HepG2 (cell line): ENCODE measurements around the gene VEGFB. TPM values are rescaled to one million over a fixed set of nuclear protein-coding genes. Genes with fewer than 3 reads are reported as not detected.

Experiments
- ADNP ChIP-seq: sonication (generic); formaldehyde crosslinking; IDR thresholded peaks from 2 replicates; pipeline ENCODE4 v1.4.0; 2020; ENCODE audit warnings: missing genetic modification reagents
- CENPT ChIP-seq: sonication (generic); formaldehyde crosslinking; IDR thresholded peaks from 2 replicates; pipeline ENCODE4 v1.8.0; 2022; ENCODE audit warnings: low read depth, mild to moderate bottlenecking, moderate library complexity, missing genetic modification reagents
- ETV5 ChIP-seq: IDR thresholded peaks from 2 replicates; pipeline ENCODE4 v1.6.1; 2018; ENCODE audit warnings: missing biosample characterization, missing genetic modification reagents, inconsistent platforms, borderline replicate concordance
- FLYWCH1 ChIP-seq: sonication (generic); formaldehyde crosslinking; IDR thresholded peaks from 2 replicates; pipeline ENCODE4 v1.8.1; 2023; ENCODE audit warnings: mild to moderate bottlenecking, missing genetic modification reagents
- GPN1 ChIP-seq: sonication (generic); formaldehyde crosslinking; IDR thresholded peaks from 2 replicates; pipeline ENCODE4 v1.5.1; 2020; ENCODE audit warnings: missing genetic modification reagents, borderline replicate concordance
- HNRNPUL1 ChIP-seq: fragments of 200-400 bp; formaldehyde crosslinking; IDR thresholded peaks from 2 replicates; pipeline ENCODE4 v1.6.1; 2017; ENCODE audit warnings: low read depth, mild to moderate bottlenecking, low read length, moderate library complexity
- HOMEZ ChIP-seq: IDR thresholded peaks from 2 replicates; pipeline ENCODE4 v1.6.1; 2016; ENCODE audit warnings: low read depth
- KLF15 ChIP-seq: sonication (generic); formaldehyde crosslinking; IDR thresholded peaks from 2 replicates; pipeline ENCODE4 v1.8.1; 2023; ENCODE audit warnings: borderline replicate concordance, mild to moderate bottlenecking, inconsistent platforms, missing genetic modification reagents, mixed read lengths
- MAZ ChIP-seq, 2 experiments: sonication (generic) in 1 of 2; formaldehyde crosslinking in 1 of 2; IDR thresholded peaks; 2 replicates each; pipeline versions ENCODE4 v1.5.0 to v1.6.1; 2012 to 2020; ENCODE audit warnings: low read depth in 2 of 2, mild to moderate bottlenecking in 2 of 2, borderline replicate concordance in 1 of 2, improper control_type of control experiment in 1 of 2, low read length in 1 of 2, missing genetic modification reagents in 1 of 2, moderate library complexity in 1 of 2
- MIXL1 ChIP-seq: IDR thresholded peaks from 2 replicates; pipeline ENCODE4 v1.6.1; 2016
- MTERF4 ChIP-seq: sonication (generic); formaldehyde crosslinking; IDR thresholded peaks from 2 replicates; pipeline ENCODE4 v1.8.0; 2023; ENCODE audit warnings: mild to moderate bottlenecking, missing genetic modification reagents
- NFYB ChIP-seq: sonication (generic); formaldehyde crosslinking; IDR thresholded peaks from 2 replicates; pipeline ENCODE4 v1.4.0; 2020; ENCODE audit warnings: missing genetic modification reagents
- RARG ChIP-seq: sonication (generic); formaldehyde crosslinking; IDR thresholded peaks from 2 replicates; pipeline ENCODE4 v1.4.0; 2020; ENCODE audit warnings: low read depth, mild to moderate bottlenecking, missing genetic modification reagents
- SNRNP70 ChIP-seq: fragments of 200-400 bp; formaldehyde crosslinking; IDR thresholded peaks from 2 replicates; pipeline ENCODE4 v1.6.1; 2017; ENCODE audit warnings: mild to moderate bottlenecking, low read depth, low read length, moderate library complexity
- TOE1 ChIP-seq: sonication (generic); formaldehyde crosslinking; IDR thresholded peaks from 2 replicates; pipeline ENCODE4 v1.4.0; 2020; ENCODE audit warnings: mild to moderate bottlenecking, missing genetic modification reagents
- ZBTB2 ChIP-seq: sonication (generic); formaldehyde crosslinking; IDR thresholded peaks from 2 replicates; pipeline ENCODE4 v1.8.0; 2022; ENCODE audit warnings: low read depth, missing genetic modification reagents
- ZGPAT ChIP-seq: IDR thresholded peaks from 2 replicates; pipeline ENCODE4 v1.6.1; 2016; ENCODE audit warnings: mild to moderate bottlenecking
- ZKSCAN1 ChIP-seq: fragments of 150-350 bp; IDR thresholded peaks from 2 replicates; pipeline ENCODE4 v1.6.1; 2014; ENCODE audit warnings: low read length
- ZNF264 ChIP-seq: sonication (generic); formaldehyde crosslinking; IDR thresholded peaks from 2 replicates; pipeline ENCODE4 v1.4.0; 2020; ENCODE audit warnings: missing genetic modification reagents
- ZNF724P ChIP-seq: sonication (generic); formaldehyde crosslinking; IDR thresholded peaks from 2 replicates; pipeline ENCODE4 v1.8.0; 2022; ENCODE audit warnings: missing genetic modification reagents, borderline replicate concordance
- polyA plus RNA-seq, 8 experiments: library from polyadenylated mRNA; depleted of rRNA in 3 of 8; stranded (reverse) in 7 of 8; unstranded in 1 of 8; fragments of >200 nt; fragmentation: Illumina TruSeq in 4 of 8; extraction: Trizol in 4 of 8; gene quantifications; 2 replicates each; pipeline versions ENCODE4 v1.2.1 to v1.2.3, GENCODE V29; 2011 to 2016; ENCODE audit warnings: low read depth in 4 of 8, missing spikeins in 1 of 8, mixed read lengths in 1 of 8; ENCODE audit not compliant: insufficient read depth in 1 of 8
- total RNA-seq, 5 experiments: library from RNA; depleted of rRNA; stranded (reverse); fragments of >200 nt; fragmentation: Illumina TruSeq; extraction: Trizol; gene quantifications; 2 replicates each; pipeline ENCODE4 v1.2.3, GENCODE V29; 2016; ENCODE audit warnings: low read depth in 1 of 5

Gene VEGFB
- total and polyA plus RNA-seq, 2 of the 13 experiments (the other 11 are each of a cell fraction or from before 2014, with no cell fraction given): 9.0 to 11.3 TPM

GRCh38 chr11:64240435-64241240 lies 6.3 kb downstream of the VEGFB start, which contains the start of gene FKBP2 (continued):
- TF ChIP-seq CENPT (CRISPR knock-in tag) (no peak), ZBTB2 (CRISPR knock-in tag) (peak; percentile 88), RARG (no peak; the same call in 1 of the 2 replicates), HOMEZ (CRISPR knock-in tag) (no peak), ZNF264 (CRISPR knock-in tag) (peak; percentile 77; the same call in 1 of the 2 replicates), SNRNP70 (no peak), MTERF4 (CRISPR knock-in tag) (no peak), ETV5 (CRISPR knock-in tag) (peak; percentile 95), HNRNPUL1 (no peak), KLF15 (CRISPR knock-in tag) (no peak), FLYWCH1 (CRISPR knock-in tag) (no peak), MAZ (IDR thresholded peaks at IDR 0.05; ENCODE audit: borderline replicate concordance, low read depth, low read length) (no peak), MAZ (CRISPR knock-in tag; IDR thresholded peaks at IDR 0.05; ENCODE audit: low read depth) (no peak), ZKSCAN1 (no peak), ADNP (CRISPR knock-in tag) (no peak), NFYB (CRISPR knock-in tag) (peak; percentile 83), ZGPAT (CRISPR knock-in tag) (peak; percentile 76; the same call in 1 of the 2 replicates), ZNF724P (CRISPR knock-in tag) (no peak), MIXL1 (CRISPR knock-in tag) (no peak), GPN1 (CRISPR knock-in tag) (no peak), TOE1 (no peak)
